ENCODE data around the gene MLPH.

MLPH gene

GRCh38 chr2:237541243-237541642, 54.2 kb downstream of the MLPH start:
- DNase-seq (ENCODE audit: low read depth in 3 of 3): no peak

- no peak for DNase-seq (ENCODE audit: low read depth in 3 of 3)
Measured at GRCh38 chr2:237542001-237542704, 55.1 kb downstream of the MLPH start.

- no peak for DNase-seq (ENCODE audit: low read depth in 3 of 3)
Measured at GRCh38 chr2:237546040-237546875, 59.2 kb downstream of the MLPH start.

- DNase-seq (ENCODE audit: low read depth in 3 of 3): no peak
Measured at GRCh38 chr2:237546876-237547395, 59.9 kb downstream of the MLPH start.

- DNase-seq (ENCODE audit: low read depth in 3 of 3): no peak
Measured at GRCh38 chr2:237547841-237548416, 60.9 kb downstream of the MLPH start.

GRCh38 chr2:237549216-237549615, 62.2 kb downstream of the MLPH start:
- no peak for DNase-seq (ENCODE audit: low read depth in 3 of 3)

GRCh38 chr2:237549643-237550415, 62.8 kb downstream of the MLPH start:
- DNase-seq (ENCODE audit: low read depth in 3 of 3): no peak

- DNase-seq (ENCODE audit: low read depth in 3 of 3): no peak
Measured at GRCh38 chr2:237551071-237551574, 64.1 kb downstream of the MLPH start.

GRCh38 chr2:237552908-237553307, 65.9 kb downstream of the MLPH start:
- DNase-seq (ENCODE audit: low read depth in 3 of 3): no peak

GRCh38 chr2:237553948-237554347, 66.9 kb downstream of the MLPH start:
- no peak for DNase-seq (ENCODE audit: low read depth in 3 of 3)

- no peak for DNase-seq (ENCODE audit: low read depth in 3 of 3)
Measured at GRCh38 chr2:237555560-237555959, 68.5 kb downstream of the MLPH start.

GRCh38 chr2:237556773-237557632, 70.0 kb downstream of the MLPH start:
- peak; percentile 22 to 47 (median 30) for DNase-seq (ENCODE audit: low read depth in 3 of 3)

GRCh38 chr2:237557633-237558015, 70.6 kb downstream of the MLPH start:
- no peak for DNase-seq (ENCODE audit: low read depth in 3 of 3)

- no peak for DNase-seq (ENCODE audit: low read depth in 3 of 3)
Measured at GRCh38 chr2:237558961-237559641, 72.0 kb downstream of the MLPH start.

- DNase-seq (ENCODE audit: low read depth in 3 of 3): no peak
Measured at GRCh38 chr2:237561221-237561620, 74.2 kb downstream of the MLPH start.

- no peak for DNase-seq (ENCODE audit: low read depth in 3 of 3)
Measured at GRCh38 chr2:237563816-237564215, 76.8 kb downstream of the MLPH start.

GRCh38 chr2:237564526-237565131, 77.6 kb downstream of the MLPH start:
- no peak for DNase-seq (ENCODE audit: low read depth in 3 of 3)

- DNase-seq (ENCODE audit: low read depth in 3 of 3): no peak
Measured at GRCh38 chr2:237565974-237566373, 78.9 kb downstream of the MLPH start.

GRCh38 chr2:237566401-237567235, 79.6 kb downstream of the MLPH start, which contains the start of gene PRLH:
PRLH (plus strand) TSS chr2:237566574; CDS start chr2:237566574, 0 bp downstream.
- DNase-seq (ENCODE audit: low read depth in 3 of 3): no peak
